Loucy (cell line): ENCODE results near the gene SMIM13.

Source experiments
- H2AFZ ChIP-seq: fragments of 200-600 bp; sonication (generic); 2 replicates; pipeline ENCODE4 v1.6.0; 2016; ENCODE audit warnings: antibody characterized with exemption, mild to moderate bottlenecking, low read length, moderate library complexity
- H3F3A ChIP-seq: fragments of 200-600 bp; 2 replicates; pipeline ENCODE4 v1.6.0; 2016; ENCODE audit warnings: antibody characterized with exemption, low read depth, mild to moderate bottlenecking
- H3K27me3 ChIP-seq: fragments of 200-600 bp; sonication (generic); 2 replicates; pipeline ENCODE4 v1.6.1; 2014; ENCODE audit warnings: low read length, mild to moderate bottlenecking; ENCODE audit not compliant: insufficient read depth, poor library complexity, severe bottlenecking
- H3K36me3 ChIP-seq: fragments of 200-600 bp; sonication (generic); 2 replicates; pipeline ENCODE4 v1.6.1; 2016; ENCODE audit warnings: low read length; ENCODE audit not compliant: insufficient read depth
- H3K4me1 ChIP-seq: fragments of 200-600 bp; sonication (generic); 2 replicates; pipeline ENCODE4 v1.5.1; 2014; ENCODE audit warnings: low read length, mild to moderate bottlenecking; ENCODE audit not compliant: insufficient read depth, poor library complexity, severe bottlenecking
- H3K4me2 ChIP-seq: fragments of 200-600 bp; sonication (generic); 2 replicates; pipeline ENCODE4 v1.6.0; 2014; ENCODE audit warnings: antibody characterized with exemption, low read length, low read depth, mild to moderate bottlenecking; ENCODE audit not compliant: poor library complexity, severe bottlenecking
- H3K4me3 ChIP-seq: fragments of 200-600 bp; sonication (generic); 2 replicates; pipeline ENCODE4 v1.5.1; 2014; ENCODE audit warnings: low read length, mild to moderate bottlenecking, mixed read lengths; ENCODE audit not compliant: poor library complexity, severe bottlenecking
- H3K79me2 ChIP-seq: fragments of 200-600 bp; sonication (generic); 2 replicates; pipeline ENCODE4 v1.6.1; 2014; ENCODE audit warnings: low read length; ENCODE audit not compliant: insufficient read depth
- H3K9ac ChIP-seq: fragments of 200-600 bp; sonication (generic); 2 replicates; pipeline ENCODE4 v1.6.0; 2014; ENCODE audit warnings: mild to moderate bottlenecking, low read depth, low read length, moderate library complexity; ENCODE audit not compliant: poor library complexity, severe bottlenecking
- H3K9me2 ChIP-seq: fragments of 200-600 bp; sonication (generic); replicated peaks from 2 replicates; pipeline ENCODE4 v1.6.1; 2016; ENCODE audit warnings: low read depth, low read length, mixed read lengths
- H3K9me3 ChIP-seq: fragments of 200-600 bp; sonication (generic); 2 replicates; pipeline ENCODE4 v1.6.1; 2014; ENCODE audit warnings: mild to moderate bottlenecking, antibody characterized with exemption, low read length, low read depth; ENCODE audit not compliant: insufficient read depth
- H4K20me1 ChIP-seq: fragments of 200-600 bp; sonication (generic); 2 replicates; pipeline ENCODE4 v1.6.0; 2014; ENCODE audit warnings: antibody characterized with exemption, low read length, mild to moderate bottlenecking; ENCODE audit not compliant: insufficient read depth, poor library complexity, severe bottlenecking
- CTCF ChIP-seq: fragments of 200-600 bp; sonication (generic); conservative IDR thresholded peaks from 2 replicates; pipeline ENCODE4 v1.5.1; 2014; ENCODE audit warnings: mild to moderate bottlenecking, antibody characterized with exemption, low read length
- EZH2phosphoT487 ChIP-seq: fragments of 200-600 bp; IDR thresholded peaks from 2 replicates; pipeline ENCODE4 v1.6.1; 2018; ENCODE audit warnings: antibody characterized with exemption, mild to moderate bottlenecking, moderate library complexity, borderline replicate concordance

Gene SMIM13

GRCh38 chr6:11126876-11127275 lies 33.2 kb downstream of the SMIM13 start:
- Histone ChIP-seq H3K4me2 (no peak overlapping the region), H3K36me3 (peaks cover 10% of the 10 kb centered on the region; the same call in 1 of the 2 replicates), H2AFZ (no peak overlapping the region), H3K4me3 (no peak overlapping the region), H3K9me2 (no peaks in the 10 kb centered on the region), H3K9me3 (no peaks in the 10 kb centered on the region), H3K9ac (no peak overlapping the region), H4K20me1 (peaks cover 7% of the 10 kb centered on the region), H3K79me2 (peaks cover 88% of the 10 kb centered on the region), H3K27me3 (no peaks in the 10 kb centered on the region), H3K4me1 (no peaks in the 10 kb centered on the region), H3F3A (no peaks in the 10 kb centered on the region)
- TF ChIP-seq CTCF: no peak
- no peak for TF ChIP-seq EZH2phosphoT487

GRCh38 chr6:11128608-11129007 lies 35.0 kb downstream of the SMIM13 start:
- no peak overlapping the region for H3K4me3 ChIP-seq
- H3K9me3 ChIP-seq: no peaks in the 10 kb centered on the region
- H3F3A ChIP-seq: no peaks in the 10 kb centered on the region
- TF ChIP-seq EZH2phosphoT487 (no peak), CTCF (no peak)
- H3K9me2 ChIP-seq: no peaks in the 10 kb centered on the region
- no peak overlapping the region for H3K9ac ChIP-seq
- no peak overlapping the region for H3K4me2 ChIP-seq
- H2AFZ ChIP-seq: no peak overlapping the region
- H3K36me3 ChIP-seq: peaks cover 10% of the 10 kb centered on the region; the same call in 1 of the 2 replicates
- H4K20me1 ChIP-seq: peaks cover 4% of the 10 kb centered on the region
- peaks cover 85% of the 10 kb centered on the region for H3K79me2 ChIP-seq
- H3K4me1 ChIP-seq: no peaks in the 10 kb centered on the region
- no peaks in the 10 kb centered on the region for H3K27me3 ChIP-seq

- H3K4me1 ChIP-seq: no peaks in the 10 kb centered on the region
- TF ChIP-seq CTCF: no peak
- TF ChIP-seq EZH2phosphoT487: no peak
- H3K4me2 ChIP-seq: no peak overlapping the region
- no peak overlapping the region for H2AFZ ChIP-seq
- H4K20me1 ChIP-seq: peaks cover 4% of the 10 kb centered on the region
- peaks cover 19% of the 10 kb centered on the region; the same call in 1 of the 2 replicates for H3K36me3 ChIP-seq
- H3K79me2 ChIP-seq: peaks cover 74% of the 10 kb centered on the region
- no peaks in the 10 kb centered on the region for H3K27me3 ChIP-seq
- no peak overlapping the region for H3K9ac ChIP-seq
- no peaks in the 10 kb centered on the region for H3K9me3 ChIP-seq
- H3K4me3 ChIP-seq: no peak overlapping the region
- H3F3A ChIP-seq: no peaks in the 10 kb centered on the region
- H3K9me2 ChIP-seq: no peaks in the 10 kb centered on the region
Measured at GRCh38 chr6:11129908-11130565, 36.4 kb downstream of the SMIM13 start.
